Heart right ventricle (tissue), 16 donors: ENCODE results near the gene PDSS2. TPM values are rescaled to one million over a fixed set of nuclear protein-coding genes. Genes with fewer than 3 reads are reported as not detected.

Source experiments
- ATAC-seq, 8 donors: fragments of 200-7000 bp; cut with Tn5 transposase; one replicate each; pipeline ENCODE4 v1.9.1; 2020; ENCODE audit warnings: mild to moderate bottlenecking in 8 of 8, moderate library complexity in 8 of 8, moderate number of reproducible peaks in 1 of 8
- DNase-seq, 2 donors: peaks; one replicate each; pipeline ENCODE4 v3.0.0-alpha.2; 2020
- H3K27ac ChIP-seq, 10 donors: fragments of 200-600 bp; sonication (generic) in 2 of 10; one replicate each; pipeline versions ENCODE4 v1.5.0 to v1.8.0; 2020 to 2022; ENCODE audit warnings: mild to moderate bottlenecking in 3 of 10
- H3K27me3 ChIP-seq, 7 donors: fragments of 200-600 bp; one replicate each; pipeline ENCODE4 v1.8.0; 2021 to 2022; ENCODE audit warnings: mild to moderate bottlenecking in 2 of 7
- H3K36me3 ChIP-seq, 9 donors: fragments of 200-600 bp; sonication (generic) in 1 of 9; one replicate each; pipeline versions ENCODE4 v1.5.0 to v1.8.0; 2020 to 2022; ENCODE audit warnings: mild to moderate bottlenecking in 2 of 9
- H3K4me1 ChIP-seq, 9 donors: fragments of 200-600 bp; sonication (generic) in 1 of 9; one replicate each; pipeline versions ENCODE4 v1.5.0 to v1.8.0; 2020 to 2022; ENCODE audit warnings: mild to moderate bottlenecking in 4 of 9
- H3K4me3 ChIP-seq, 10 donors: fragments of 200-600 bp; sonication (generic) in 2 of 10; one replicate each; pipeline versions ENCODE4 v1.5.0 to v1.8.0; 2020 to 2022; ENCODE audit warnings: mild to moderate bottlenecking in 7 of 10, moderate library complexity in 2 of 10
- H3K9me3 ChIP-seq, 11 donors: fragments of 200-600 bp in 10 of 11; sonication (generic) in 2 of 11; one replicate each; pipeline versions ENCODE4 v1.5.0 to v1.8.0; 2013 to 2022; ENCODE audit warnings: mild to moderate bottlenecking in 2 of 11, control low read depth in 1 of 11, moderate library complexity in 1 of 11
- WGBS, 2 donors: extraction: QIAGEN DNeasy Blood & Tissue Kit; methylation state at CpG; one replicate each; pipeline ENCODE4 v1.1.7; 2013; ENCODE audit warnings: inconsistent platforms in 1 of 2; 5-methylcytosine and 5-hydroxymethylcytosine counted together
- intact Hi-C, 10 donors: fragments of 100-400 bp; cut with DNase I; formaldehyde crosslinking; loops; one replicate each; pipeline versions ENCODE4 v1.11.1 to v1.14.2; 2022
- polyA plus RNA-seq, 2 donors: library from polyadenylated mRNA; stranded (reverse); fragments of 200-250 nt; gene quantifications; one replicate each; pipeline ENCODE4 v1.2.3, GENCODE V29; 2013
- total RNA-seq, 10 donors: library from RNA; stranded (reverse); fragmentation: NEBNext Ultra II Directional in 3 of 10; extraction: Animal tissue kit (Norgen Biotek cat#: 25700) in 3 of 10; gene quantifications; one replicate each; pipeline versions ENCODE4 v1.2.1 to v1.2.4, GENCODE V29; 2021 to 2023
- TF ChIP-seq, protein P1 (sequence below), 9 donors: fragments of 200-600 bp; sonication (generic) in 2 of 9; IDR thresholded peaks; one replicate each; pipeline versions ENCODE4 v1.5.0 to v1.8.0; 2021 to 2022; ENCODE audit warnings: antibody characterized with exemption in 9 of 9, mild to moderate bottlenecking in 5 of 9, moderate library complexity in 1 of 9
- donor health status: Arrhythmogenic right ventricular cardiomyopathy.
- donor health status: ischemic (EF 13 %, LVEDD 7.1; RV severe dilation, severe dysfunction).
- donor health status: healthy with polysubstance abuse.
- donor health status: DM: no; HTN: yes; CAD: no.
- donor health status: DM: no; HTN: no; CAD: no.
- donor health status: ischemic (EF 25% LVEDD 6.9; RV normal size, moderate dysfunction).
- donor health status: ischemic (EF 25% LVEDD 5.7; RV mildly dilated, moderate dysfunction).
- donor health status: healthy.
- donor health status: DM: yes; HTN: yes; CAD: no.
- donor health status: Ischemic cardiomyopathy.
- donor health status: ischemic (EF 35%, LVEDD 5.7; RV mildly dilated, moderate dysfunction).
- donor health status: nonischemic (EF 11% LVEDD 7.7; RV severe dilation, severe dysfunction).
- donor health status: DM: yes; HTN: yes; CAD: no.
- donor health status: PGD.
- donor health status: ischemic (EF 29% LVEDD 5.4; RV normal size, mild dysfunction).
- donor health status: nonischemic (EF 23%, LVEDD 6.1; RV moderate dilation, normal function).

The PDSS2 gene
- total and polyA plus RNA-seq, 12 donors: 5.5 to 22.2 (median 18.0) TPM

DNA sequence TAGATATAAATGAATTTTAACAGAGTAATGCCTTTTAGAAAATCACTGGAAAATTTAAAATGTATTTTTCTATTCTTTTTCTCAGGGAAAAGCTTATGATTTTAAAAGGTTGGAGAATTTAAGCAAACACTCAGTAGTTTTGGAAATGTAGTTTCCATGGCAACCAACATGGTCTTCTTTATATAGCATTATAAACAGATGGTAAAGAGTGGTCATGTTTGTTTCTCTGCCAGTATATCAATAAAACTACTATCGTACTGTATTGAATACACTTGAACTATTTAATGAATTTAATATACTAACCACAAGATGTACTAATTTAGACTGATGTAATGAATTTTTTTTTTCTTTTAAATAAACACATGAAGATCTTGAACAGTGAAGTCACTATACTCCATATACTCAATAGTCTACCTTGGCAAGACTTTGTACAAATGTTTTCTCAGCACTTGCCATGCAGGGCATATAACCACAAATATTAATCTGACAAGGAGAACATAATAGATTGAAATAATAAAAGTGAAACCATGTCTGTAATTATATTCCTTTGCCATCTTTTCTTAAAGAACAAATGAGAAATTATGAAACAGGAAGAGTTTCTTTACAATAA lies 105.5 kb downstream of the PDSS2 start:
- TF ChIP-seq, protein P1, sequence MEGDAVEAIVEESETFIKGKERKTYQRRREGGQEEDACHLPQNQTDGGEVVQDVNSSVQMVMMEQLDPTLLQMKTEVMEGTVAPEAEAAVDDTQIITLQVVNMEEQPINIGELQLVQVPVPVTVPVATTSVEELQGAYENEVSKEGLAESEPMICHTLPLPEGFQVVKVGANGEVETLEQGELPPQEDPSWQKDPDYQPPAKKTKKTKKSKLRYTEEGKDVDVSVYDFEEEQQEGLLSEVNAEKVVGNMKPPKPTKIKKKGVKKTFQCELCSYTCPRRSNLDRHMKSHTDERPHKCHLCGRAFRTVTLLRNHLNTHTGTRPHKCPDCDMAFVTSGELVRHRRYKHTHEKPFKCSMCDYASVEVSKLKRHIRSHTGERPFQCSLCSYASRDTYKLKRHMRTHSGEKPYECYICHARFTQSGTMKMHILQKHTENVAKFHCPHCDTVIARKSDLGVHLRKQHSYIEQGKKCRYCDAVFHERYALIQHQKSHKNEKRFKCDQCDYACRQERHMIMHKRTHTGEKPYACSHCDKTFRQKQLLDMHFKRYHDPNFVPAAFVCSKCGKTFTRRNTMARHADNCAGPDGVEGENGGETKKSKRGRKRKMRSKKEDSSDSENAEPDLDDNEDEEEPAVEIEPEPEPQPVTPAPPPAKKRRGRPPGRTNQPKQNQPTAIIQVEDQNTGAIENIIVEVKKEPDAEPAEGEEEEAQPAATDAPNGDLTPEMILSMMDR (IDR thresholded peaks at IDR 0.05): no peak
- Histone ChIP-seq H3K9me3 (no peaks in the 10 kb centered on the region), H3K36me3 (no peaks in the 10 kb centered on the region), H3K4me3 (no peak overlapping the region), H3K27me3 (no peaks in the 10 kb centered on the region), H3K27ac (no peak overlapping the region), H3K4me1 (peaks cover 0 to 28% (median 12%) of the 10 kb centered on the region in 9 donors)
- ATAC-seq (no peak), DNase-seq (no peak)
- WGBS, 2 donors: 83 to 84% methylated on average over 1 of the region's 1 CpG
- intact Hi-C loops: no loop called here

DNA sequence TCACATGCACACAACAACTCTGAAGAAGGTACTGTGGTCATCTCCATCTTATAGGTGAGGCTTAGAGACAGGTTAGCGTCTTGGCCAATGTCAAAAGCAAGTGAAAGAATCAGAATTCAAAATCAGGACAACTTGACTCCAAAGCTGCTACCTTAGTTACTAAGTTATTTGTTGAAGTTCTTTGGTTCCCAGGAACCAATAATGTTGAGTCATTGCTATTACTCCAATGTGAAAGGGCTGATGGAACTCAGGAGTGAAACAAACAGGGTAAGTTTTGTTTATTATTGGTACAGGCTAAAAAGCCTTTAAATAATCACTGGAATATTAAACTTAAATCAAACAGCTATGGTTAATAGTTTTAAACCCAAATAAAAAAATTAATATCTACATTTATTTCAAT lies 111.1 kb downstream of the PDSS2 start:
- H3K4me1 ChIP-seq: peaks cover 0 to 2% (median 0%) of the 10 kb centered on the region in 9 donors
- intact Hi-C loops: no loop called here
- H3K27me3 ChIP-seq: no peaks in the 10 kb centered on the region
- H3K9me3 ChIP-seq: no peaks in the 10 kb centered on the region
- no peak overlapping the region for H3K27ac ChIP-seq
- no peak overlapping the region for H3K4me3 ChIP-seq
- no peaks in the 10 kb centered on the region for H3K36me3 ChIP-seq
- TF ChIP-seq, protein P1 (IDR thresholded peaks at IDR 0.05): no peak
- WGBS, 2 donors: 97 to 100% methylated on average over 1 of the region's 1 CpG
- DNase-seq (no peak), ATAC-seq (no peak)

DNA sequence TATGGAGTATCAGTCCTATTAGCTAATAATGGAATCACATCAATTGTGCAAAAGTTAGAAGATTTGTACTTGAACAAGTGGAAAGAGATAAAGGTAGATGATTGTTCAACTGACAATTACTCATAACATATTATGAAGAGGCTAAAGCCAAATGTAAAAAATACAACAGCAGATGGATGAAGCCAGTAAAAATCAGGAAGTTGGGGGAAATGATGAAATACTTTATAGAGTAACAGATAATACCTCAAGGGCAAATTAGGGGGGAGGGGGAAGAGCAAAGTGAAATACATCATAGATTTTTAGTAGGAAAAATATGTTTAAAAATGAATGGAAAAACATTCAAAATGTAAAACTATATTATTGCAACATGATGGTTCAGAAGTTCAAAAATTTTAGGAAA lies 114.0 kb downstream of the PDSS2 start:
- ATAC-seq: no peak
- Histone ChIP-seq H3K4me3 (no peak overlapping the region), H3K36me3 (no peaks in the 10 kb centered on the region), H3K9me3 (no peaks in the 10 kb centered on the region), H3K4me1 (no peaks in the 10 kb centered on the region), H3K27ac (no peak overlapping the region), H3K27me3 (no peaks in the 10 kb centered on the region)
- TF ChIP-seq, protein P1 (IDR thresholded peaks at IDR 0.05): no peak
- DNase-seq: no peak
- intact Hi-C loops: no loop called here

DNA sequence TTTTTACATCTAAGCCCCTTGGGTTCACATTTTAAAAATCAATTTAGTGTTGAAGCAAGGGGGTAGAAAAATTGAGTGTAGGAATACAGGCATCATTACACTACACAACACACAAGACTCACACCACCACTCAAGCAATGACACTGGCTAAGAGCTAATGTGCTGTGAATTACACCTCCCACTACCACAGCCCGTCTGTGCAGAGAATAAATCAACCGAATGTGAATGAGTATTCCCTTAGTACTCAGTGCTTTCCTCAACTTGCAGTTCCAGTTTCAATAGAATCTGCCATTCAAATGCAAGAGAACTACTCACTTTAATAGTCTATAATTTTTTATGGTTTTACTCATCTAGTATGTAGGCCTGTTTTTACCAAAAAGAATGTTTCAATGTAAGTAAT lies 114.4 kb downstream of the PDSS2 start:
- Histone ChIP-seq H3K4me1 (no peaks in the 10 kb centered on the region), H3K9me3 (no peaks in the 10 kb centered on the region), H3K36me3 (no peaks in the 10 kb centered on the region), H3K4me3 (no peak overlapping the region), H3K27me3 (no peaks in the 10 kb centered on the region), H3K27ac (no peak overlapping the region)
- DNase-seq (no peak), ATAC-seq (no peak)
- intact Hi-C loops: no loop called here
- WGBS, 2 donors: 94 to 95% methylated on average over 2 of the region's 2 CpGs
- TF ChIP-seq, protein P1 (IDR thresholded peaks at IDR 0.05): no peak
